WTC11 (cell line): ENCODE data around the gene SCGB1D2.

Experiments used
- CTCF ChIP-seq: fragments of 200-600 bp; IDR thresholded peaks from 2 replicates; pipeline ENCODE4 v1.8.0; 2022; ENCODE audit warnings: antibody characterized with exemption
- MAX ChIP-seq: sonication (generic); formaldehyde crosslinking; IDR thresholded peaks from 2 replicates; pipeline ENCODE4 v1.8.0; 2022; ENCODE audit warnings: mild to moderate bottlenecking, missing genetic modification reagents
- ZNF263 ChIP-seq: sonication (generic); formaldehyde crosslinking; IDR thresholded peaks from 2 replicates; pipeline ENCODE4 v1.8.1; 2022; ENCODE audit warnings: low read depth, mild to moderate bottlenecking, moderate library complexity, missing genetic modification reagents

GRCh38 chr11:62253999-62254542 is 12.0 kb downstream of the SCGB1D2 start:
- TF ChIP-seq MAX (CRISPR knock-in tag), result no peak
- TF ChIP-seq ZNF263 (CRISPR knock-in tag), result no peak
- TF ChIP-seq CTCF, result no peak
